GM21360 (cell line): ENCODE results near the gene KRTAP2-1.
"Not testable (repeated sequence)": the region's sequence is repeated elsewhere in the genome, so short reads cannot be mapped to it uniquely, and the experiment has no call there.

Experiments used
- ATAC-seq: cut with Tn5 transposase; IDR thresholded peaks from one replicate; pipeline ENCODE4 v1.9.1; 2021; ENCODE audit warnings: mild to moderate bottlenecking, moderate library complexity; ENCODE audit not compliant: unreplicated experiment

The KRTAP2-1 gene, protein sequence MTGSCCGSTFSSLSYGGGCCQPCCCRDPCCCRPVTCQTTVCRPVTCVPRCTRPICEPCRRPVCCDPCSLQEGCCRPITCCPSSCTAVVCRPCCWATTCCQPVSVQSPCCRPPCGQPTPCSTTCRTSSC

DNA sequence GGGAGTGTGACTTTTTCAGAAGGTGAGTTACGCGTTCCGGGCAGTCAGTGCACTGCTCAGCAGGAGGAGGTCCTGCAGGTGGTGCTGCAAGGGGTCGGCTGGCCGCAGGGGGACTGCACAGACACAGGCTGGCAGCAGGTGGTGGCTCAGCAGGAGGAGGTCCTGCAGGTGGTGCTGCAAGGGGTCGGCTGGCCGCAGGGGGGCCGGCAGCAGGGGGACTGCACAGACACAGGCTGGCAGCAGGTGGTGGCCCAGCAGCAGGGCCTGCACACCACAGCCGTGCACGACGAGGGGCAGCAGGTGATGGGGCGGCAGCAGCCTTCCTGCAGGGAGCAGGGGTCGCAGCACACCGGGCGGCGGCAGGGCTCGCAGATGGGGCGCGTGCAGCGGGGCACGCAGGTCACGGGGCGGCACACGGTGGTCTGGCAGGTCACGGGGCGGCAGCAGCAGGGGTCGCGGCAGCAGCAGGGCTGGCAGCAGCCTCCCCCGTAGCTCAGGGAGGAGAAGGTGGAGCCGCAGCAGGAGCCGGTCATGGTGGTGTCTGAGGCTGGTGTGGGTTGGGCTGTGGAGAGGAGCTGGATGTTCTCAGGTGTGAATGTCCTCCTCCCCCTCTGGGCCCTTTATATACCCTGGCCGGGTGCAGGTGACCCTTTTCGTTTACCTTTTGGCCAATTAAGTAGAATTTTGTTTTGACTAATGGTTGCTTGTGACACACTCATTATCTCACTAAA is at the start of gene KRTAP2-1:
TSS of gene KRTAP2-1 (minus strand) at position 582 of the 731 bp plus-strand sequence. CDS start at position 533, 49 bp downstream.
- not testable (repeated sequence) for ATAC-seq

- no peak for ATAC-seq
Observed at GRCh38 chr17:41096055-41096454, 48.9 kb upstream of the KRTAP2-1 start.

DNA sequence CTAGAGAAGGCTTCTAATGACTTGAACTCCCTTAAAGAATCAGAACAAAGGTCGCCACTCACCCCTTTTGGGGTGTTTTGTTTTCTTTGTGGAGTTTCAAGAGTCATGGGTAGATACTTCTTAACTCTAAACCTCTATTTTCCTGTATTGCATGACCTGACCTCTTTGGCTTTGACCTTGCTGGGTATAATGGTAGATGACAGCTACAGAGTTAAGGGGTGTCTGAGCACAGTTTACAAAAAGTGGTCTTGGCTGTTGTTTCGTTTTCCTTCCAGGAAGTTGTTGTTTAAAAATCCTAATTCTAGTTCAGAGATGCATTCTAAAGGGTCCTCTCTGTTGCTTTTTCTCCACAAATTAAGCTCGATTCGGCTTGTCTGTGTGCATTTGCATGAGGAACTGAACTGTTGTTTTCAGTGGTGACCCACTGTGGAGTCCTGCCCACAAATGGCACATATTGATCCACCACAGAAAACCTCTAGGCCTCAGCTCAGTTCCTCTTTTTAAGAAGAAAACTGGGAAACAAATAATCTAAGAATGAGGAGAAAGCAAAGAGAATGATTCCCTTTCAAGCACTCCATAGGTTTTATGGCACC is 41.7 kb upstream of the KRTAP2-1 start:
- ATAC-seq: not testable (repeated sequence)

GRCh38 chr17:41084100-41084856 is 37.2 kb upstream of the KRTAP2-1 start, which contains the start of gene KRTAP4-7:
Gene KRTAP4-7 (plus strand): TSS chr17:41084150. CDS start chr17:41084207, 57 bp downstream.
- ATAC-seq: not testable (repeated sequence)

- ATAC-seq: not testable (repeated sequence)
Observed at GRCh38 chr17:41083427-41083826, 36.3 kb upstream of the KRTAP2-1 start.

DNA sequence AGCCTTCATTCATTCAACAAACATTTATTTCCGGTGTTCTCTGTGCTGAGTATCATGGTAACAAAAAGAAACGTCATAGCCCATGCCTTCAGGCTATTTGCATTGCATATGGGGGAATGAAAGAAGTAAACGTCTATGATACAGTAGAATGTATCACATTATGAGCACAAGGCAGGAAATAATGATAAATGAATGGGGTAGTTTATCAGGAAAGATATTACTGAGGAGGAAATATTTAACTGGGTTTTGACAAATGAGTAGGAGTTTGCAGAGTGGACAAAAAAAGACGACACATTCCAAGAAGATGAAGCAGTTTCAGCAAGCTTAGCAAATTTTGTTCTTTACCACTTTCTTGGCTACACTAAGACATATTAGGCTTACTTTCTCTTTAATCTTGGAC is 35.5 kb upstream of the KRTAP2-1 start:
- no peak for ATAC-seq

GRCh38 chr17:41076788-41077187 is 29.7 kb upstream of the KRTAP2-1 start:
- ATAC-seq: no peak

DNA sequence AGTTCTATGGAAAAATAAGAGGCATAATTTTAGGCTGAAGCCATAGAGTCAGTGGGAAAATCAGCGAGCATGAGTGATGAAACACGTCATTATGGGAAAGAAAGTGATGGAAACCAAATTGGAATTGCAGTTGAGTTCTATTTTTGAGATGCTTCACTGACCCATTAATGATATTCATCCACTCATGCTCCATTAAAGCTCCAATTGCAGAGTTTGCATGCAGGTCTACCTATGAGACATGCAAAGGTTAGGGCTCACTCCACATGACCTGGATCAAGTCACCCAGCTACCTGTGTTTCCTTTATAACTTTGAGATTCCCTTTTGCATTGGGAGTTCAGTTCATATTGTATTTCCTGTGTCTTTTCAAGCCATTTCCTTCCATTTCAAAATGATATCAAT is 26.6 kb upstream of the KRTAP2-1 start:
- ATAC-seq: no peak

DNA sequence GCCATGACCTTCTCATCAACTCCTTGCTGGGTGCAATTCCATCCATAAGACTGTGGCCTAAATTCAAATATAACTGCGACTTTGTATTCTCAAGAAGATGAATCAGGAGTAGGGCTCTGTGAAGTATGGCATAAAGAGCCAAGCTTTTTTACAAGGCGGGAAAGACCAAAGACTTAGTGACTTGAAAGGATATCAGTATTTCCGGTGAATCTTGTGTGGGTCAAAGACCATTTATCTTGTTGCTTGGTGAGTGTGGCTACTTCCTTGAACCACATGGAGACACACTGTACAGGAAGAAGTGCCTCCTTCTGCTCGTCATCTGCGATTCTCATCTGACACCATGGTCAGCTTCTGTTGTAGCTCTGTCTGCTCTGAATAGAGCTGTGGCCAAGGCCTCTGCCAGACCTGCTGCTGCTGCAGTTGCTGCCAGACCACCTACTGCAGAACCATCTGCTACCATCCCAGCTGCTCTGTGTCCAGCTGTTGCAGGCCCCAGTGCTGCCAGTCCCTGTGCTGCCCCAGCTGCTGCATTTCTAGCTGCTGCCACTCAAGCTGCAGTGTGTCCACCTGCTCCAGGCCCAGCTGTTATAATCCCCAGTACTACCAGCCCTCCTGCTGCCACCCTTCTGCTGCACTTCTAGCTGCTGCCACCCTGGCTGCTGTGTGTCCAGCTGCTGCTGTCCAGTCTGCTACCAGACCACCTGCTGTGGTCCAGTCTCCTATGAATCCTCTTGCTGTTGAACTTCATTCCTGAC is 24.7 kb upstream of the KRTAP2-1 start:
- ATAC-seq: no peak

DNA sequence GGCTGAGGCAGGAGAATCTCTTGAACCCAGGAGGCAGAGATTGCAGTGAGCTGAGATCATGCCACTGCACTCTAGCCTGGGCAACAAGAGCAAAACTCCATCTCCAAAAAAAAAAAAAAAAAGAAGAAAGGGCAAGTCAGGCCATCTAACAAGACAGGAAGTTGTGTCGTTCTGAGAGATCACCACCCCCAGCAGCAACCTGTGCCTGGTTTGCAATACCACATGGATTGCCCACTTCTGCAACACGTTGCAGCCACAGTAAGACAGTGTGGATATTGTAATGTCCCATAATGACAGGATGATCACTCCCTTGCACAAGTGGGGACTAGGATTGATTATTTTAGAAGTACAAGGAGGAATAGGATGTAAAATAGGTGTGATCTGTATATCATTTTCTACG is 21.9 kb upstream of the KRTAP2-1 start:
- no peak for ATAC-seq

- no peak for ATAC-seq
Observed at GRCh38 chr17:41067281-41067680, 20.2 kb upstream of the KRTAP2-1 start.

- ATAC-seq: no peak
Observed at GRCh38 chr17:41065829-41066624, 18.9 kb upstream of the KRTAP2-1 start, which contains the start of gene KRTAP2-4. Gene KRTAP2-4 (minus strand): TSS chr17:41065879. CDS start chr17:41065845, 34 bp downstream.

GRCh38 chr17:41065016-41065689 is 18.0 kb upstream of the KRTAP2-1 start:
- ATAC-seq: not testable (repeated sequence)

DNA sequence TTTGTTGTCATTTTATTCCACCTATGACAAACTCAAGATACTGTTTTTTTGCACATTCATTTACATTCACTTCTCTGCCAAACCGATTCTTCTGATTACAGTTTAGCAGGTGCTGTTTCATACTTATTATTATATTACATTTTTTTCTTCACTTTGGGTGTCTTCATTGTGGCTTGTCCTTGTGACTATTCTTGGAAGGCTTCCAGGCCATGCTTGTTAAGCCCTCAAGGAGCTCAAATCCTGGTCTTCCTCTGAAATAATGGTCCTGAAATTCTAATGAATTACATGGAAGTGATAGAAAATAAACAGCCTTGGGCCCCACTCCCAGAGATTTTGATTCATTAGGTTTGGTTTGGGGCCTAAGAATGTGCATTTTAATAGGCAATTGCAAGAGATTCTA is 17.2 kb upstream of the KRTAP2-1 start:
- no peak for ATAC-seq

GRCh38 chr17:41063449-41063848 is 16.3 kb upstream of the KRTAP2-1 start:
- no peak for ATAC-seq

GRCh38 chr17:41061964-41062363 is 14.8 kb upstream of the KRTAP2-1 start:
- no peak for ATAC-seq

DNA sequence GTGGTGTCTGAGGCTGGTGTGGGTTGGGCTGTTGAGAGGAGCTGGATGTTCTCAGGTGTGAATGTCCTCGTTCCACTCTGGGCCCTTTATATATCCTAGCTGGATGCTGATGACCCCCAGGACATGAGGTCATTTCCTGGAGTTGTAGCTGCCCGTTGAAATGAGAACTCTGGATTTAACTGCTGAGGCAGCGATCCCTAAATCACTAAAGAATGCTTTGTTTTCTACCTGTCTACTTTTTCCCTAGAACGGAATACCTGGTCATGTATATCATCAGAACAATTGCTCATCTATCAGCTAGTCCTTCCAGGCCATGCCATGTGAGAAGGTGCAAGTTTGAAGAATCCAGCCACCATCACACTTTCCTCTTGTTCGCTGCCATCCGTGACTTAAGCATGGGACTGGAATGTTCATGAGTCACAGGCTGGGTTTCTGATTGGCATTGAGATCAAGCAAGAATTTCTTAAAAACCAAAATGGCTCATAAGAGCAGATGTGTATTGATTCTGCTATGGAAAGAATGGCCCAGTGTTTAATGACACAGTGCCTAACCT is 13.0 kb upstream of the KRTAP2-1 start, which contains the start of gene KRTAP2-3:
TSS of gene KRTAP2-3 (minus strand) at position 63 of the 553 bp plus-strand sequence. CDS start 64 bp downstream, outside the sequence.
- ATAC-seq: no peak

GRCh38 chr17:41059276-41060051 is 12.3 kb upstream of the KRTAP2-1 start:
- ATAC-seq: not testable (repeated sequence)
